GM12892 (cell line): ENCODE data around the gene BSN.

Experiments used
- POLR2A ChIP-seq: IDR thresholded peaks from 2 replicates; pipeline ENCODE4 v1.6.1; 2011; ENCODE audit warnings: low read depth, low read length, control low read depth
- POLR2AphosphoS5 ChIP-seq: IDR thresholded peaks from 2 replicates; pipeline ENCODE4 v1.6.1; 2011; ENCODE audit warnings: low read depth, low read length, control low read depth
- TAF1 ChIP-seq: IDR thresholded peaks from 2 replicates; pipeline ENCODE4 v1.6.1; 2011; ENCODE audit warnings: low read depth, mild to moderate bottlenecking, control low read depth, low read length, borderline replicate concordance

GRCh38 chr3:49523756-49524747, 30.2 kb upstream of the BSN start:
- TF ChIP-seq POLR2AphosphoS5 (no peak), POLR2A (no peak), TAF1 (no peak)
